K562 (cell line): ENCODE measurements around the gene CFAP73. TPM values are rescaled to one million over a fixed set of nuclear protein-coding genes. Genes with fewer than 3 reads are reported as not detected.
A peak's percentile ranks its signal among the peaks of the same experiment; 100 is the strongest.

Experiments
- CBFA2T2 ChIP-seq: fragments of 450-650 bp; conservative IDR thresholded peaks from 2 replicates; pipeline ENCODE4 v1.6.1; 2017; ENCODE audit warnings: mild to moderate bottlenecking
- CBFA2T3 ChIP-seq: fragments of 450-650 bp; IDR thresholded peaks from 2 replicates; pipeline ENCODE4 v1.6.1; 2017
- FOXA3 ChIP-seq, 2 experiments: fragments of 450-650 bp in 1 of 2; sonication (generic) in 1 of 2; formaldehyde crosslinking; IDR thresholded peaks in 1 of 2; conservative IDR thresholded peaks in 1 of 2; 2 replicates each; pipeline versions ENCODE4 v1.4.0 to v1.8.0; 2020 to 2022; ENCODE audit warnings: mild to moderate bottlenecking in 2 of 2, missing genetic modification reagents in 1 of 2
- FOXK1 ChIP-seq: sonication (generic); formaldehyde crosslinking; IDR thresholded peaks from 2 replicates; pipeline ENCODE4 v1.8.0; 2022; ENCODE audit warnings: missing genetic modification reagents, mild to moderate bottlenecking, borderline replicate concordance
- KDM5B ChIP-seq: fragments of 200-600 bp; sonication (generic); IDR thresholded peaks from 2 replicates; pipeline ENCODE4 v1.6.1; 2012; ENCODE audit warnings: low read depth, mild to moderate bottlenecking, moderate library complexity, low read length, control low read depth, inconsistent platforms; ENCODE audit not compliant: insufficient replicate concordance
- MECOM ChIP-seq: fragments of 250-450 bp; sonication (Bioruptor Pico); IDR thresholded peaks from 2 replicates; pipeline ENCODE4 v1.8.0; 2022; ENCODE audit warnings: inconsistent platforms
- MYNN ChIP-seq, 2 experiments: sonication (generic); formaldehyde crosslinking in 1 of 2; IDR thresholded peaks; 2 replicates each; pipeline versions ENCODE4 v1.5.0 to v1.6.1; 2016 to 2020; ENCODE audit warnings: antibody characterized with exemption in 1 of 2, missing genetic modification reagents in 1 of 2
- NFYB ChIP-seq: IDR thresholded peaks from 2 replicates; pipeline ENCODE4 v1.6.1; 2011; ENCODE audit warnings: mild to moderate bottlenecking, moderate library complexity; ENCODE audit not compliant: insufficient read length; ENCODE audit errors: extremely low read depth
- POLR2AphosphoS5 ChIP-seq: IDR thresholded peaks from 2 replicates; pipeline ENCODE4 v1.6.1; 2011; ENCODE audit warnings: mild to moderate bottlenecking, low read depth, low read length, moderate library complexity; ENCODE audit not compliant: control insufficient read depth, insufficient read depth
- SLC30A9 ChIP-seq: fragments of 250-450 bp; sonication (Bioruptor Pico); IDR thresholded peaks from 2 replicates; pipeline ENCODE4 v1.8.0; 2022; ENCODE audit warnings: mild to moderate bottlenecking, moderate library complexity
- STAT5A ChIP-seq: IDR thresholded peaks from 2 replicates; pipeline ENCODE4 v1.6.1; 2012; ENCODE audit warnings: low read length, inconsistent platforms, borderline replicate concordance
- TEAD1 ChIP-seq, 2 experiments: fragments of 450-650 bp in 1 of 2; sonication (generic) in 1 of 2; formaldehyde crosslinking; IDR thresholded peaks; 2 replicates each; pipeline versions ENCODE4 v1.4.0 to v1.8.0; 2020 to 2022; ENCODE audit warnings: mild to moderate bottlenecking in 2 of 2, missing genetic modification reagents in 1 of 2
- U2AF2 ChIP-seq: fragments of 200-400 bp; formaldehyde crosslinking; optimal IDR thresholded peaks from 2 replicates; pipeline ENCODE3; 2017; ENCODE audit warnings: low read depth, mild to moderate bottlenecking, low read length
- ZBED1 ChIP-seq: IDR thresholded peaks from 2 replicates; pipeline ENCODE4 v1.6.1; 2014
- ZNF212 ChIP-seq: fragments of 450-650 bp; formaldehyde crosslinking; IDR thresholded peaks from 2 replicates; pipeline ENCODE4 v1.4.0; 2020; ENCODE audit warnings: mild to moderate bottlenecking
- ZNF253 ChIP-seq: fragments of 250-450 bp; sonication (Bioruptor Pico); conservative IDR thresholded peaks from 2 replicates; pipeline ENCODE4 v1.6.1; 2021; ENCODE audit warnings: mild to moderate bottlenecking
- ZNF347 ChIP-seq: fragments of 450-650 bp; formaldehyde crosslinking; IDR thresholded peaks from 2 replicates; pipeline ENCODE4 v1.4.0; 2020; ENCODE audit warnings: low read depth, mild to moderate bottlenecking, moderate library complexity
- ZNF695 ChIP-seq: fragments of 450-650 bp; formaldehyde crosslinking; IDR thresholded peaks from 2 replicates; pipeline ENCODE4 v1.4.0; 2020; ENCODE audit warnings: mild to moderate bottlenecking, moderate library complexity
- ZNF780A ChIP-seq: fragments of 250-450 bp; sonication (Bioruptor Pico); IDR thresholded peaks from 2 replicates; pipeline ENCODE4 v1.5.0; 2021; ENCODE audit warnings: mild to moderate bottlenecking
- polyA plus RNA-seq, 8 experiments: library from polyadenylated mRNA; depleted of rRNA in 4 of 8; stranded (reverse) in 5 of 8; unstranded in 3 of 8; fragments of >200 nt; fragmentation: Nextera tagmentation in 2 of 8; fragmentation: Illumina TruSeq in 1 of 8; extraction: Ambion mirVana in 2 of 8; extraction: Trizol in 1 of 8; gene quantifications; 2 replicates each; pipeline versions ENCODE4 v1.2.1 to v1.2.3, GENCODE V29; 2011 to 2014; ENCODE audit warnings: inconsistent platforms in 1 of 8, missing spikeins in 1 of 8
- total RNA-seq, 7 experiments: library from RNA; depleted of rRNA in 6 of 7; stranded (reverse); fragments of >200 nt in 6 of 7; fragmentation: Illumina TruSeq in 2 of 7; extraction: Trizol in 2 of 7; gene quantifications; 2 replicates each; pipeline versions ENCODE4 v1.2.1 to v1.2.3, GENCODE V29; 2011 to 2021; ENCODE audit warnings: low replicate concordance in 1 of 7
- TF ChIP-seq, protein P1 (sequence below): fragments of 450-650 bp; conservative IDR thresholded peaks from 2 replicates; pipeline ENCODE4 v1.6.1; 2016; ENCODE audit warnings: missing genetic modification characterization, low read depth, mild to moderate bottlenecking, control low read depth, missing compliant biosample characterization
- TF ChIP-seq, protein P2 (sequence below): sonication (generic); formaldehyde crosslinking; IDR thresholded peaks from 2 replicates; pipeline ENCODE4 v1.8.0; 2022; ENCODE audit warnings: missing genetic modification reagents, mild to moderate bottlenecking, moderate library complexity, borderline replicate concordance
- TF ChIP-seq, protein P3 (sequence below): sonication (generic); formaldehyde crosslinking; IDR thresholded peaks from 2 replicates; pipeline ENCODE4 v1.8.0; 2022; ENCODE audit warnings: mild to moderate bottlenecking, missing genetic modification reagents, borderline replicate concordance

The CFAP73 gene
- total and polyA plus RNA-seq, 9 of the 15 experiments (the other 6 are each of a cell fraction or from before 2014, with no cell fraction given) = not detected

DNA sequence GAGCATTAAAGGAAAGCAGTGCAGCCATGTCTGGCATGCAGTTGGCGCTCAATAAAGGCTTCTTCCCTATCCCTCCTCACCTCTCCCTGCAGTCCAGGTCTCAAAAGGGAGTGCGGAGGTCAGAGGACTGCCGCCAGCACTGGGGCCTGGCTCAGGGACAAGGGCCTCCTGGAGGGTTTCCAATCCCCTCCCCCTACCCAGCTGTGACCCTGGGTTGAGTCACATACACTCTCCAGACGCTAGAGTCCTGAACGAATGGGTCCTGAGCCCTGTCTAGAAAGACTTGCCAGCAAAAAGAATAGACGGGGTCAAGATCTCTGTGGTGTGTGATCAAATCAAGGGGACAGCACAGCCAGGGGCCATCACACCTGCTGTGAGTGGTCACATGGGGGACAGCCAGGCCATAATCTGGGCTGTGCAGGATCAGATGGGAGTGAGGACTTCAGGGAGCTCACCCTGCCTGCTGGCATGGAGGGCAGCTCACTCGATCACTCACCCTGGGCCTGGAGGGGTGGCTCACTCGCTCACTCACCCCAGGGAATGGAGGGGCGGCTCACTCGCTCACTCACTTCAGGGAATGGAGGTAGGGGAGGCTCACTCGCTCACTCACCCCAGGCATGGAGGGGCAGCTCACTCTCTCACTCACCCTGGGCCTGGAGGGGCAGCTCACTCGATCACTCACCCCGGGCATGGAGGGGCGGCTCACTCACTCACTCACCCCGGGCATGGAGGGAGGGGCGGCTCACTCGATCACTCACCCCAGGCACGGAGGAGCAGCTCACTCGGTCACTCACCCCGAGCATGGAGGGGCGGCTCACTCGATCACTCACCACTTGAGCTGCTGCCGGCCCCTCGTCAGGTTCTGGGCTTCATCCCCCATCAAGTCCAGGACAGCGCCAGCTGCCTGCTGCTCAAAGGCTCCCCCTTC is 12.8 kb downstream of the CFAP73 start (continued):
- TF ChIP-seq, protein P1, sequence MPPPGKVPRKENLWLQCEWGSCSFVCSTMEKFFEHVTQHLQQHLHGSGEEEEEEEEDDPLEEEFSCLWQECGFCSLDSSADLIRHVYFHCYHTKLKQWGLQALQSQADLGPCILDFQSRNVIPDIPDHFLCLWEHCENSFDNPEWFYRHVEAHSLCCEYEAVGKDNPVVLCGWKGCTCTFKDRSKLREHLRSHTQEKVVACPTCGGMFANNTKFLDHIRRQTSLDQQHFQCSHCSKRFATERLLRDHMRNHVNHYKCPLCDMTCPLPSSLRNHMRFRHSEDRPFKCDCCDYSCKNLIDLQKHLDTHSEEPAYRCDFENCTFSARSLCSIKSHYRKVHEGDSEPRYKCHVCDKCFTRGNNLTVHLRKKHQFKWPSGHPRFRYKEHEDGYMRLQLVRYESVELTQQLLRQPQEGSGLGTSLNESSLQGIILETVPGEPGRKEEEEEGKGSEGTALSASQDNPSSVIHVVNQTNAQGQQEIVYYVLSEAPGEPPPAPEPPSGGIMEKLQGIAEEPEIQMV (tag) = no peak
- TF ChIP-seq ZNF780A (CRISPR knock-in tag) (no peak), TEAD1 (CRISPR knock-in tag; IDR thresholded peaks at IDR 0.05) (no peak), FOXA3 (CRISPR knock-in tag; conservative IDR thresholded peaks at IDR 0.05 in 1 of 2, IDR thresholded peaks at IDR 0.05 in 1 of 2) (no peak), CBFA2T2 (peak; percentile 44; the same call in 1 of the 2 replicates), ZBED1 (no peak), STAT5A (0 out of 2 replicates have a peak, but pooled peaks have one; percentile 26), SLC30A9 (CRISPR knock-in tag) (no peak), MYNN (IDR thresholded peaks at IDR 0.05) (no peak), MYNN (CRISPR knock-in tag; IDR thresholded peaks at IDR 0.05) (no peak), ZNF347 (CRISPR knock-in tag) (no peak), U2AF2 (no peak), ZNF695 (CRISPR knock-in tag) (no peak), ZNF212 (no peak), POLR2AphosphoS5 (no peak), FOXK1 (peak; percentile 32; the same call in 1 of the 2 replicates), MECOM (CRISPR knock-in tag) (no peak), KDM5B (no peak), CBFA2T3 (peak; percentile 58), ZNF253 (CRISPR knock-in tag) (no peak), NFYB (no peak)
- TF ChIP-seq, protein P2, sequence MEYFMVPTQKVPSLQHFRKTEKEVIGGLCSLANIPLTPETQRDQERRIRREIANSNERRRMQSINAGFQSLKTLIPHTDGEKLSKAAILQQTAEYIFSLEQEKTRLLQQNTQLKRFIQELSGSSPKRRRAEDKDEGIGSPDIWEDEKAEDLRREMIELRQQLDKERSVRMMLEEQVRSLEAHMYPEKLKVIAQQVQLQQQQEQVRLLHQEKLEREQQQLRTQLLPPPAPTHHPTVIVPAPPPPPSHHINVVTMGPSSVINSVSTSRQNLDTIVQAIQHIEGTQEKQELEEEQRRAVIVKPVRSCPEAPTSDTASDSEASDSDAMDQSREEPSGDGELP (CRISPR knock-in tag) = peak; percentile 81
- TF ChIP-seq, protein P3, sequence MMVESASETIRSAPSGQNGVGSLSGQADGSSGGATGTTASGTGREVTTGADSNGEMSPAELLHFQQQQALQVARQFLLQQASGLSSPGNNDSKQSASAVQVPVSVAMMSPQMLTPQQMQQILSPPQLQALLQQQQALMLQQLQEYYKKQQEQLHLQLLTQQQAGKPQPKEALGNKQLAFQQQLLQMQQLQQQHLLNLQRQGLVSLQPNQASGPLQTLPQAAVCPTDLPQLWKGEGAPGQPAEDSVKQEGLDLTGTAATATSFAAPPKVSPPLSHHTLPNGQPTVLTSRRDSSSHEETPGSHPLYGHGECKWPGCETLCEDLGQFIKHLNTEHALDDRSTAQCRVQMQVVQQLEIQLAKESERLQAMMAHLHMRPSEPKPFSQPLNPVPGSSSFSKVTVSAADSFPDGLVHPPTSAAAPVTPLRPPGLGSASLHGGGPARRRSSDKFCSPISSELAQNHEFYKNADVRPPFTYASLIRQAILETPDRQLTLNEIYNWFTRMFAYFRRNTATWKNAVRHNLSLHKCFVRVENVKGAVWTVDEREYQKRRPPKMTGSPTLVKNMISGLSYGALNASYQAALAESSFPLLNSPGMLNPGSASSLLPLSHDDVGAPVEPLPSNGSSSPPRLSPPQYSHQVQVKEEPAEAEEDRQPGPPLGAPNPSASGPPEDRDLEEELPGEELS (CRISPR knock-in tag) = 0 out of 2 replicates have a peak, but pooled peaks have one; percentile 28
